Activated T-cell treated with anti-CD3 and anti-CD28 coated beads, Interleukin-2, amount 50 U/mL, for 72 hours (primary cell): ENCODE results near the gene SPTBN5. TPM values are rescaled to one million over a fixed set of nuclear protein-coding genes. Genes with fewer than 3 reads are reported as not detected.

Experiments used
- ATAC-seq, 2 donors: fragments of 150-1000 bp; cut with Tn5 transposase; replicated peaks in 1 of 2; 2 replicates each; pipeline ENCODE4 v1.10.0; 2021; ENCODE audit warnings: moderate library complexity in 2 of 2, mild to moderate bottlenecking in 1 of 2
- DNase-seq, 2 donors: peaks; one replicate each; pipeline ENCODE4 v3.0.0; 2021 to 2022; ENCODE audit warnings: mixed read lengths in 1 of 2
- H3K27ac Mint-ChIP-seq: one replicate; pipeline ENCODE4 v1.8.0; 2022; ENCODE audit warnings: mild to moderate bottlenecking, moderate library complexity, mixed read lengths
- H3K27me3 Mint-ChIP-seq: one replicate; pipeline ENCODE4 v1.8.0; 2022; ENCODE audit warnings: low read depth, mixed read lengths
- H3K36me3 Mint-ChIP-seq, 2 donors: one replicate each; pipeline ENCODE4 v1.8.0; 2022; ENCODE audit warnings: mixed read lengths in 2 of 2, mild to moderate bottlenecking in 1 of 2; ENCODE audit not compliant: insufficient read depth in 2 of 2
- H3K4me1 Mint-ChIP-seq: one replicate; pipeline ENCODE4 v1.8.0; 2022; ENCODE audit warnings: low read depth, mixed read lengths
- H3K4me3 Mint-ChIP-seq, 2 donors: one replicate each; pipeline ENCODE4 v1.8.0; 2022; ENCODE audit warnings: mild to moderate bottlenecking in 2 of 2, mixed read lengths in 2 of 2, moderate library complexity in 2 of 2
- H3K9me3 Mint-ChIP-seq, 2 donors: one replicate each; pipeline ENCODE4 v1.8.0; 2022; ENCODE audit warnings: mixed read lengths in 2 of 2
- total RNA-seq, 2 donors: library from RNA; stranded (reverse); gene quantifications; one replicate each; pipeline ENCODE4 v1.2.3, GENCODE V29; 2022

The SPTBN5 gene
- total RNA-seq, 2 donors from 2014 or later = 0.41 to 1.7 TPM

DNA sequence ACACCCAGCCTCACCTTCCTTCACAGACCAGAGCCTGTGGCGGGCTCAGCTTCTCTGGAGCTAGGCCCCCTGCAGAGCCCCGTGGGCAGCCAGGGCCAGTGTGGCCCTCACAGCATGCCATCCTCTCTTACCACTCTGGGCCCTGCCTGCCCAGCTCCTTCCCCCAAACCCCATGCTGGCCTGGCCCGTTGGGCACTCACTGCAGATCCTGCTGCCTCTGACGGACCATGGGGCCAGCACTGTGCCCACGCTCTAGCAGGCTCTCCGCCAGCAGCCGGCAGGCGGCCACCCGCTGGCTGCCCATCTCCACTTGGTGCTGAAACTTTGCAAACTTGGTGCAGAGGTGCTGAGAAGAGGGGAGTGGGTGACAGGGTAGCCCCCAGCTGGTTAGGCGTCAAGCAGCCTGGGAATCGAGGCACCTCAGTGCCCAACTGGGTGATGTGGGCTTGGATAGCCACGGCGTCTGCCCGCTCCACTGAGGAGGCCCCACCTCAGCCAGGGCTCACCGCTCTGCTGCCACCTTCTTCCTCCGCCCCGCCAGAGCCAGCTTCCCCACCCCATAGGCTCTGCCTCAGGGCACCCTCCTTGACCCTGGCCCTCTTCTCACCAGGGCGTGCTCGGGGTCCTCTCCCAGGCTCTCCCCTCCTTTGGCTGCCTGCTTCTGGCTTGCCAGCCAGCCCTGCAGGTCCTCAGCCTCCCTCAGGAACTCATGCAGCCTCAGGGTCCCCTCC lies 22.5 kb downstream of the SPTBN5 start:
- H3K4me3 Mint-ChIP-seq = peak overlapping the region; percentile 62 to 68
- ATAC-seq = no peak

DNA sequence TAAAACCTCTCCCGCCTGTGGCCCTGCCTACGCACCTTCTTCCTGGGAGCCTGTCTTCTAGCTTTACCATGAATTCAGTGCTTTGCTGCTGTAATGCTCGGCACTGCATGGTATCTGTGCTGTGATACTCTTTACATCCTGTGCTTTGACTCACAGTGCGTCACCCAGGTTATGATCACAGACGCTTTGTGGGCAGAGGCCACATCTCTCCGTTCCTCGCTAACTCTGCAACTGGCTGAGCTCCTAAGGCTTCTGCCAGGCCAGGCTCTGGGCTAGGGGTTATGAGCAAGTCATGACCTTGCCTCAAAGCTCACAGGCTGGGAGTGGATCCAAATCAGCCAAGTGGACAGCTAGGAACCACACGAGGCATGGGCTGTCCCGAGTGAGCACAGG lies 23.2 kb downstream of the SPTBN5 start:
- no peaks in the 10 kb centered on the region for H3K27me3 Mint-ChIP-seq
- H3K36me3 Mint-ChIP-seq = no peaks in the 10 kb centered on the region
- no peaks in the 10 kb centered on the region for H3K9me3 Mint-ChIP-seq
- H3K27ac Mint-ChIP-seq = peak overlapping the region; percentile 56
- ATAC-seq (peak; percentile 98 to 99), DNase-seq (peak; percentile 73)
- H3K4me1 Mint-ChIP-seq = peaks cover 11% of the 10 kb centered on the region
- peak overlapping the region; percentile 62 to 68 for H3K4me3 Mint-ChIP-seq

More for the DNA sequence above, 22.5 kb downstream of the SPTBN5 start:
- DNase-seq = no peak
- H3K4me1 Mint-ChIP-seq = peaks cover 11% of the 10 kb centered on the region
- no peaks in the 10 kb centered on the region for H3K9me3 Mint-ChIP-seq
- no peaks in the 10 kb centered on the region for H3K27me3 Mint-ChIP-seq
- H3K36me3 Mint-ChIP-seq = no peaks in the 10 kb centered on the region
- no peak overlapping the region for H3K27ac Mint-ChIP-seq

DNA sequence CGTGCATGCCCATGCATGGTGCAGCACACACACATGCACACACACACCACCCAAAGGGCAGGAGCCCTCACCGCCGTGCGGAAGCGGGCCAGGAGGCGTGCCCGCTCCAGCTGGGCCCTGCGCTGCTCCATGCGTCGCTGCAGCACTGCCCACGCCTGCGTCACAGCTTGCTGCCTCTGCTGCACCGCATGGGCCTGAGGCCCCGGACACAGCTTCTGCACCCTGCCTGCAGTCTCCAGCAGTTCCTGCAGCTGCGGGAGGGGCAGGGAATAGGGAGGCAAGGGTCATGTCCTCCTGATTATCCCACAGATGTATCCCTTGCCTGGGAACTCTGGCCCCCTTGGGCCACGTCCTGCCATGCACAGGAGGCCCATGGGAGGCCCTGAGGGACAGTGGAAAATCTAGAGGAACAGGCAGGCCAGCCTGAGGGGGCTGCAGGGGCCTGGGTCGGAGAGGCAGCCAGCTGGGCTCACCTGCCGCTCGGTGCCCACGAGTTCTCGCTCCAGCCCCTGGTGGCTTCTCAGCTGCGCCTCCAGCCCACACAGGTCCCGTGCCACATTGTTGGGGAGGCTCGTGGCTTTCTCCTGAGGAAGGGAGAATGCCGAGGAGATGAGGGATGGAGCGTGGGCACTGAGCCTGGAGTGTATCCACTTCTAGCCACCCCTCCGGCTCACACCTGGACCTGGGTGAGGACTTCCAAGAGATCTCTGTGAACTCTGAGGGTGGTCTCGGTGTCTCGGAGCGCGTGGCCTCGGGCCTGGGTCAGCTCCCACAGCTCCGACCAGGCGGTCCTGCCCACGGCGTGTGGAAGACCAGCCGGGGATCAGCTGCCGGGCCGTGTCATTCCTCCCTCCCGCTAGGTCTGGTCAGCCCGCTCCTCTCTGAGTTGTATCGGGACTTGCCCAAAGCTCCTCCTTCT lies 23.8 kb downstream of the SPTBN5 start:
- peak overlapping the region; percentile 56 for H3K27ac Mint-ChIP-seq
- H3K9me3 Mint-ChIP-seq = no peaks in the 10 kb centered on the region
- DNase-seq = no peak
- H3K36me3 Mint-ChIP-seq = no peaks in the 10 kb centered on the region
- no peak for ATAC-seq
- H3K4me1 Mint-ChIP-seq = peaks cover 11% of the 10 kb centered on the region
- no peaks in the 10 kb centered on the region for H3K27me3 Mint-ChIP-seq
- peak overlapping the region; percentile 62 to 68 for H3K4me3 Mint-ChIP-seq

DNA sequence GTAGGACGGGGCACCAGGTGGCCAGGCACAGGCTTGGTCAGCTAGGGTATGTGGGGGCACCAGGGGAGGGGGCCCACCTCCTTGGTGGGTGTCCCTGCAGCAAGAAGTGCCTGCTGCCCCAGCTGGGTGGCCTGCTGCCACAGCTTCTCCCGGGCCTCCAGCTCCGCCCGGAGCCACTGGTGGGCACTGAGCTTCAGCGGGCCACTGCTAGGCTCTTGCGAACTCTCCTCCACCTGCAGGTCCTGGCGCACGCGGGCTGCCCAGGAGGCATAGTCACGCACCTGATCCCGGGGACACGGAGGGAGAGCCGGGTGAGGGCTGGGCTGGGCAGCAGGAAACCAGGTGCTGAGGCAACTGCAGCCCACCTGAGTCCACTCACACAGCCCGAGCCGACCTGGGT lies 25.5 kb downstream of the SPTBN5 start:
- no peak for DNase-seq
- Mint-ChIP-seq H3K27ac (no peak overlapping the region), H3K36me3 (no peaks in the 10 kb centered on the region), H3K4me1 (peaks cover 11% of the 10 kb centered on the region), H3K9me3 (no peaks in the 10 kb centered on the region), H3K27me3 (no peaks in the 10 kb centered on the region), H3K4me3 (no peak overlapping the region)
- ATAC-seq = no peak

DNA sequence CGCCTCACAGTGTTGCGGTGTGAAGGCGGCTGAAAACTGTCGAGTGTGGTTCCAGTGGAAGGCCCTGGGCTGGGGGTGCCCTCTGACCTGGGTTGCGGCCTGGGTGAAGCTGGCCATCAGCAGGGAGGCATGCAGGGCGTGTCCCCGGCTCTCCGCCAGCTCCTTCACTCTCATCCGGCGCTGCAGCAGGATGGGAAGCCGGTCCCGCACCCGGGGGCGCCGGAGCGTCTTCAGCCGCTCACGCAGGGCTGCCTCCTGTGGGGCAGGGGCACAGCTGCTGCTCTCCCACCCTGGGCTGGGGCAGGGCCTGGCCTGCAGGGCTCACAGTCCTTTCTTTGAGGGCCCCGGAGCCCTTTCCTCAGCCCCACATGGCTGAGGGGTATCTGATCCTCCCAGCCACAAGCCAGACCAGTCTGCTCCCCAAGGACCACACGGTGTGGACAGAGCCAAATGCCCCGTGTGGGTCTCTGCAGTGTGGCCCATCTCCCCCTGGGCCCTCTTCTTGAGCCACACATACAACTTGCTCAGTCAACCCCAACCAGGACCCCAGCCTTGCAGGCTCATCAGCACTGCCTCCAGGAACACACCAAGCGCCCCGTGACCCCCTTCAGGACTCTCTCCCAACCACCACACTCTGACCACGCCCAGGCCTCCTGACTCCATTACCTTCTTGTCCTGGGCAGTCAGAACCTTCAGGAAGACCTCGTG lies 26.8 kb downstream of the SPTBN5 start:
- DNase-seq = no peak
- Mint-ChIP-seq H3K9me3 (no peaks in the 10 kb centered on the region), H3K36me3 (no peaks in the 10 kb centered on the region), H3K4me3 (no peak overlapping the region), H3K27ac (no peak overlapping the region), H3K27me3 (no peaks in the 10 kb centered on the region), H3K4me1 (peaks cover 11% of the 10 kb centered on the region)
- no peak for ATAC-seq

DNA sequence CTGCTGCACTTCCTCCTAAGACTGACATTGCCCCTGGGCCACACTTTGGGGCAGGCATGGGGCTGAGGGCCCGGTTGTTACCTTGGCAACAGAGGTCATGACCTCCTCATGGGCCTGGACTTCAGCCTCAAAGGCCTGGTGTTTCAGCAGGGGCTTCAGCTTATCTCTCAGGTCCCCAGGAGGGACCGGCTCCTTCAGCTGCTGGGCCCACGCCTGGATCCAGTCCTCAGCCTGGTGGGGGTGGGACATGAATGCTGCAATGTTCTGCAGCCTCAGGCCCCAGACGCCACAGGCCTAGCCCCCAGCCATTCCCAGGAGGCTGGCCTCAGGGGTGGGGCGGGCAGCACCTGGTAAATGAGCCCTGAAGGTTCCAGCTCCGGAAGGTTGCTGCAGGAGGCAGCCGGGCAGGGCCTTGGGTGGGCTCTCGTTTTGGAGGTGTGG lies 27.6 kb downstream of the SPTBN5 start:
- ATAC-seq = no peak
- no peaks in the 10 kb centered on the region for H3K27me3 Mint-ChIP-seq
- H3K4me3 Mint-ChIP-seq = no peak overlapping the region
- no peaks in the 10 kb centered on the region for H3K36me3 Mint-ChIP-seq
- H3K27ac Mint-ChIP-seq = no peak overlapping the region
- DNase-seq = no peak
- H3K9me3 Mint-ChIP-seq = no peaks in the 10 kb centered on the region
- peaks cover 10% of the 10 kb centered on the region for H3K4me1 Mint-ChIP-seq

DNA sequence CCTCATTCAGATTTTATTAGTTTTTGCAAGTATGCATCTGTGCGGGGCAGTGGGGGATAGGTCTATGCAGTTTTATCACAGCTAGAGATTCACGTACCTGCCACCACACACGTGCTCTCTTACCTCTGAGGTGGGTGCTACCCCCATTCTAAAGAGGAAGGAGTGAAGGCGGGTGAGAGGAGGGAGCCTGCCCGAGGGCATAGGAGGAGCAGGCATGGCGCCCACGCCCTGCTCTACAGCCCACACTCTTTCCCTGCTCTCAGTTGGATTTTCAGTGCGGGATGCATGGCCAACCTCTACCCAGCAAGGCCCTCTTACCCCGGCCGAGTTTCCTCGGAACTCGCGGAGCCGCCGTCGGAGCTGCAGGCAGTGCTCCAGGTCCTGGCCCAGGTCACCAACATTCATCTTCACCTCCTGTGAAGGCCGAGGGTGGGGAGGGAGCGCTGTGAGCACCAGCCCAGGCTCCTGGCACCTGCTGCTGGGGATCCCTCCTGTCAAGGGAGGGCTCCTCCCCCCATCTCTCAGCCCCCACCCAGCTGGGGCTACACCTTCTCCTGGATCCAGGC lies 28.3 kb downstream of the SPTBN5 start:
- ATAC-seq (no peak), DNase-seq (no peak)
- Mint-ChIP-seq H3K9me3 (no peaks in the 10 kb centered on the region), H3K27ac (no peak overlapping the region), H3K4me1 (peaks cover 3% of the 10 kb centered on the region), H3K36me3 (no peaks in the 10 kb centered on the region), H3K27me3 (no peaks in the 10 kb centered on the region), H3K4me3 (no peak overlapping the region)

DNA sequence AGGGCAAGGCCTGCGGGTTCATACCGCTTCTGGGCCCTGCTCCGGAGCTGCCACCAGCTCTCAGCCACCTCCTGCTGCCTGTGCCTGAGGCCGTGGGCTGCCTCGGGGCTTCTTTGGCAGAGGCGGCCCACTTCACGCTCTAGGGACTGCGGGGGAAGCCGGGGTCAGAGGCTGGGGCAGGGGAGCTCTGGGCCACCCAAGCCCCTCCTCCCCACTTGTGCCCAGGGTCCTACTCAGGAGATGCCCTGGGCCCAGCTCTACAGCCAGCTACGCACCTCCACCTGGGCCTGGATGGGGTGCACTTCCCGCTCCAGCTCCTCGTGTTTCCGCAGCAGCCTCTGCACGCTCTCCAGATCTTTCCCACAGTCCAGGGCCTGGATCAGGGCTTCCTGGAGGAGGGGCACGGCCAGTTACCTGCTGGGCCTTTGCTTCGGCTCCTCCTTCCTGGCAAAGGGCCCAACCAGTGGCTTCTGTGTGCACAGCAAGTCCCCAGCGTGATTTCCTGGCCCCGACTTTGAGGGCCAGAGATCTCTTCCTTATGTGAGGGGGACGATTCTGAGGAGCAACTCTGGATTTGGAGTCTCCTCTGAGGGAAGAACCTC lies 31.2 kb downstream of the SPTBN5 start:
- no peak overlapping the region for H3K4me3 Mint-ChIP-seq

DNA sequence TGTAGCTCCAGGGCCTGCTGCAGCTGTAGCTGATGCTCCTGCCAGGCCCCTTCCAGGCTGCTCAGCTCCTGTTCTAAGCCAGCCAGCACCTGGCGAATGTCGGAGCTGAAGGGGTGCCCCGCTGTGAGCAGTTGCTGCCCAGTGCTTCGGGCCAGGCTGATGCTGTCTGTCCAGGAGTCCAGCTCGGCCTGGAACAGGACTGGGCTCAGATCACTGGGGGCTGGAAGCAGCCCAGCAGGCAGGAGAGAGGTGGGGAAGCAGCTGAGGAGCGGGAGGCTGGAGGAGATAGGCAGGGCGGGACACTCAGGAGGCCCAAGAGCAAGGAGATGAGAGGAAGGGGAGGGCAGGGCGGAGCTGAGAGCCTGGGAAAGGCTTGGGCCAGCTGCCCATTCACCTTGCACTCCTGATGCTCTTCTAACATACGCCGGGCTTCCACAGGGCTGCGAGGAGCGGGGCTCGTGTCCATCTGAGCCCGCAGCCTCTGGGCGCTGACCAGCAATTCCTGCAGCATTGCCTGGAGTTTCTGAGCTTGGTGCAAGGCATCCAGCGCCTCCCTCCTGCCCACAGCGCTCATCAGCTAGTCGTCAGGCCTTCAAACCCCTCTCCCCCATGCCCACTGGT lies 32.0 kb downstream of the SPTBN5 start:
- no peak for DNase-seq
- Mint-ChIP-seq H3K27me3 (no peaks in the 10 kb centered on the region), H3K4me3 (no peak overlapping the region), H3K4me1 (no peaks in the 10 kb centered on the region), H3K36me3 (no peaks in the 10 kb centered on the region), H3K27ac (no peak overlapping the region), H3K9me3 (no peaks in the 10 kb centered on the region)
- no peak for ATAC-seq

More for the DNA sequence above, 31.2 kb downstream of the SPTBN5 start:
- Mint-ChIP-seq H3K27me3 (no peaks in the 10 kb centered on the region), H3K9me3 (no peaks in the 10 kb centered on the region), H3K27ac (no peak overlapping the region), H3K4me1 (no peaks in the 10 kb centered on the region), H3K36me3 (no peaks in the 10 kb centered on the region)
- ATAC-seq = no peak
- no peak for DNase-seq

DNA sequence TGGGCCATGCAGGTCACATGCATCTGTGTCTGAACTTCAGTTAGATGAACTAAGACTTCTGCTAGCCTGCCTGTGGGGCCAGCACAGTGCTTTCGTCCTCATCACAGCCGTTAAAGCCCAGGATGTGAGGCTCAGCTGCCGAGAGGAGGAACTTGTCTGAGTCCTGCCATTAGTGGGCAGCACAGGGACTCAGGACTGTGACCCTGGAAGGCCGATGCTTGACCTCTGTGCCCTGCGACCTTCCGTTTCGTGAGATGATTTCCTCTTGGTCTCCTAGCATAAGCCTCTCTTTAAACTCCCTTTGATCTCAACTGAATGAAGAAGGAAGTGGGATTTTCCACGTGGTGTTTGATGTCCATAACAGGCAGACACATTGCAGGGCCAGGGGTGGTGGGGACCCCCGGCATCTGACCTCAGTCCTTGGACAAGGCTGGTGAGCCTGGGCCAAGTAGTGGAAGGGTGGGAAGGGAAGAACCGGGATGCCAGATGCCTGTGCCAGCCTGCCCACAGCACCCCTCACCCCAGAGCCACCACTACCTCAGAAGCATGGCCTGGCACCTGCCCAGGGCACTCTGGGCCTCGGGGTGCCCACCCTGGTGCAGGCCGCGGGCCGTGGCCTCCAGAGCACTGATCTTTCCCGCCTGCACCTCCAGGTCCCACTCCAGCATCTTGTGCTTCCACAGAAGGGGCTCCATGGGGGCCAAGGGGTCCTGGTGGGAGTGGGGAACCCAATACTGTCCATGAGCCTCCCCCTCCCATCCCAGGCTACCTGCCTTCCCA lies 33.6 kb downstream of the SPTBN5 start:
- H3K27ac Mint-ChIP-seq = no peak overlapping the region
- no peaks in the 10 kb centered on the region for H3K36me3 Mint-ChIP-seq
- H3K4me3 Mint-ChIP-seq = no peak overlapping the region
- no peaks in the 10 kb centered on the region for H3K9me3 Mint-ChIP-seq
- H3K4me1 Mint-ChIP-seq = no peaks in the 10 kb centered on the region
- no peaks in the 10 kb centered on the region for H3K27me3 Mint-ChIP-seq
- no peak for ATAC-seq
- no peak for DNase-seq

DNA sequence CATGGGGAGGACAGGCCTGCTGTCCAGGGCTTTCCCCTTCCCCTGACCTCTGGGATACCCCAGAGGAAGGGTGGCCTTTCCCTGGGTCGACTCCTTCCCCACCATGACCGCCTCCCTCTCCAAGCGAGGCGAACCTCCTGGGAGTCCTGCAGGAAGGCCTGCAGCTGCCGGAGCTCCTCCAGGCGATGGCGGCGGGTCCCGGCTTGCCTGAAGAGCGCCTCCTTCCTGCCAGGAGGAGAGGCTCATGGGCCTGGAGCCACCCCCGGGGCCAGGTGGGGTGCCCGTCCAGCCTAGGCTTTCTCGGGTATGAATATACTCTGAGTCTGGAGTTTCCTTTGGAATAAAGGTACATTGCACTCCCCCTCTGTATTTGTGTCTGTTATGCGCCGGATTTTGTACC lies 35.1 kb downstream of the SPTBN5 start:
- no peak for ATAC-seq
- no peak for DNase-seq
- Mint-ChIP-seq H3K27me3 (no peaks in the 10 kb centered on the region), H3K9me3 (no peaks in the 10 kb centered on the region), H3K27ac (no peak overlapping the region), H3K36me3 (no peaks in the 10 kb centered on the region), H3K4me1 (no peaks in the 10 kb centered on the region), H3K4me3 (no peak overlapping the region)

DNA sequence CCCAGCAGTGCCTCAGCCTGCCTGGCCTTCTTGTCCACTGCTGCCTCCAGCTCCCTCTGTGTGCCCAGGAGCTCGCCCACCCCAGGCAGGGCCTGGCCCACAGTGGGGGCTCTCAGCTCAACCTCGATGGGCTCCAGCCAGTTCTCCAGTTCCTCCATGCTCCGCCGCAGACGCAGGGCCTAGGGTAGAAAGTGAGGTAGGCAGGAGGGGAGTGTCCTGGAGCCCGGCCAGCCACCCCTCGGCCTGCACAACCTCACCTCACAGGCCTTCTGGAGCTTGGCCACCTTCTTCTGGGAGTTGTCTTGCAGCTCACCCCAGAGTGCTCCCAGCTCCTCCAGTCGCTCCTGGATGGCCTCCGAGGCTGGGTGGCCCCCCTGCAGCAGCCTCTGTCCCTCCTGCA lies 36.5 kb downstream of the SPTBN5 start:
- H3K4me3 Mint-ChIP-seq = no peak overlapping the region
- no peaks in the 10 kb centered on the region for H3K4me1 Mint-ChIP-seq
- DNase-seq (no peak), ATAC-seq (no peak)
- H3K36me3 Mint-ChIP-seq = no peaks in the 10 kb centered on the region
- H3K27me3 Mint-ChIP-seq = no peaks in the 10 kb centered on the region
- no peaks in the 10 kb centered on the region for H3K9me3 Mint-ChIP-seq
- H3K27ac Mint-ChIP-seq = no peak overlapping the region
